ENCODE measurements around the gene CLEC4A.
"Not testable (repeated sequence)": the region's sequence is repeated elsewhere in the genome, so short reads cannot be mapped to it uniquely, and the experiment has no call there.

CLEC4A gene

GRCh38 chr12:8134398-8134930 lies 11.0 kb downstream of the CLEC4A start:
- not testable (repeated sequence) for DNase-seq

- DNase-seq, result not testable (repeated sequence)
Measured at GRCh38 chr12:8141647-8142046, 18.2 kb downstream of the CLEC4A start.

GRCh38 chr12:8143261-8143660 lies 19.8 kb downstream of the CLEC4A start:
- no peak for DNase-seq

- DNase-seq, result peak; percentile 89
Measured at GRCh38 chr12:8145754-8146441, 22.5 kb downstream of the CLEC4A start.

GRCh38 chr12:8146442-8146771 lies 23.0 kb downstream of the CLEC4A start:
- no peak for DNase-seq

GRCh38 chr12:8154526-8154925 lies 31.1 kb downstream of the CLEC4A start:
- no peak for DNase-seq

- DNase-seq, result no peak
Measured at GRCh38 chr12:8156416-8156815, 33.0 kb downstream of the CLEC4A start.

- no peak for DNase-seq
Measured at GRCh38 chr12:8156845-8157244, 33.4 kb downstream of the CLEC4A start, which contains the start of gene ZNF705A. Gene ZNF705A, plus strand, starts transcription at chr12:8157015. Its CDS starts 15,611 bp downstream, at chr12:8172626.

GRCh38 chr12:8157484-8158198 lies 34.2 kb downstream of the CLEC4A start:
- no peak for DNase-seq

- not testable (repeated sequence) for DNase-seq
Measured at GRCh38 chr12:8172911-8173310, 49.5 kb downstream of the CLEC4A start.

GRCh38 chr12:8179989-8180585 lies 56.7 kb downstream of the CLEC4A start:
- DNase-seq, result peak; percentile 65

- DNase-seq, result not testable (repeated sequence)
Measured at GRCh38 chr12:8181271-8181670, 57.9 kb downstream of the CLEC4A start.

- not testable (repeated sequence) for DNase-seq
Measured at GRCh38 chr12:8182923-8183322, 59.5 kb downstream of the CLEC4A start.

- DNase-seq, result not testable (repeated sequence)
Measured at GRCh38 chr12:8183346-8183745, 59.9 kb downstream of the CLEC4A start.

- not testable (repeated sequence) for DNase-seq
Measured at GRCh38 chr12:8184206-8184605, 60.8 kb downstream of the CLEC4A start.

- not testable (repeated sequence) for DNase-seq
Measured at GRCh38 chr12:8188088-8188487, 64.7 kb downstream of the CLEC4A start.

All from NCI-H526 treated with DMSO at 0.1 percent for 48 hours (cell line).